Measurements from ENCODE around the gene DENND1A.

DNA sequence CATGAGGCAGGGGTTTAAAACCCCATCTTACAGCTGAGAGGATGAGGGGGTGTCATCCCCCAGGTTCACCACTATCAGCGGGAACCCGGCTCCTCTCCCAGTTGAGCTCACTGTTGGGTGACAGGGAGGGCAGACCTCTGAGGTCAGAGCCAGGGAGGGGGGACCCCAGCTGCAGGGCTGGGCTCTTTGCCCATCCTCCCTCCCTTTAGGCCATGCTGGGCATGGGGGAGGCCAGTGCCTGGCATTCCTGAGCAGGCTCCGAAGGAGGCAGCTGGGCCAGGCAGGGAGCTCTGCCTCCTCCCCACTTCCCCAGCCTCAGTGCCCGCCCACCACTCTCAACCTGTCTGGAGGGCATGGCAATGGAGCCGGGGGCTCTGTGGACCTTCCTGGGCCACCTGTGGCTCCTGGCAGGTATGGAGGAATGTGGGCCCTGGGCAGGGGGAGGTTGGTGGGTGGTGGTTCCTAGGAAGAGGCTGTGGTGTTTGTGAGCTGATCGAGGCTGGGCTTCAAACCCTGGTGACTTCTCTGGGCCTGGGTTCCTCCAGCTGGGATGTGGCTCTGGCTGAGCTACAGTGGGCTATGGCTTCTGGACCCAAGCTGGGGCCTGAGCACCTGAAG is 561.3 kb downstream of the DENND1A start:
- no peak for TF ChIP-seq YY1 (IDR thresholded peaks at IDR 0.05; ENCODE audit: insufficient read depth, insufficient read length)
- TF ChIP-seq ZNF274 (IDR thresholded peaks at IDR 0.05; ENCODE audit: low read depth, low read length): no peak

Measured in NT2/D1 (cell line).